HFFc6 (cell line): Measurements from ENCODE around the gene PDE4B. TPM values are rescaled to one million over a fixed set of nuclear protein-coding genes. Genes with fewer than 3 reads are reported as not detected.
"Not testable (repeated sequence)": the region's sequence is repeated elsewhere in the genome, so short reads cannot be mapped to it uniquely, and the experiment has no call there.

Experiments used
- DNase-seq: peaks from one replicate; pipeline ENCODE4 v3.0.0-alpha.2; 2018
- H3K27ac Mint-ChIP-seq: 2 replicates; pipeline ENCODE4 v1.8.0; 2020; ENCODE audit warnings: mild to moderate bottlenecking, mixed read lengths
- H3K27me3 Mint-ChIP-seq: 2 replicates; pipeline ENCODE4 v1.8.0; 2021; ENCODE audit warnings: mild to moderate bottlenecking, moderate library complexity, mixed read lengths; ENCODE audit not compliant: insufficient read depth
- H3K36me3 Mint-ChIP-seq: 2 replicates; pipeline ENCODE4 v1.8.0; 2021; ENCODE audit warnings: low read depth, mixed read lengths
- H3K4me1 Mint-ChIP-seq: 2 replicates; pipeline ENCODE4 v1.8.0; 2020; ENCODE audit warnings: low read depth, mixed read lengths
- H3K4me3 Mint-ChIP-seq: 2 replicates; pipeline ENCODE4 v1.8.0; 2020; ENCODE audit warnings: mild to moderate bottlenecking, moderate library complexity, mixed read lengths
- H3K9me3 Mint-ChIP-seq: 2 replicates; pipeline ENCODE4 v1.8.0; 2020; ENCODE audit warnings: mild to moderate bottlenecking, mixed read lengths
- total RNA-seq, 6 experiments: library from RNA; stranded (reverse); fragmentation: NEBNext Ultra II Directional; extraction: Animal tissue kit (Norgen Biotek cat#: 25700); gene quantifications; 2 replicates in 1 of 6; 3 replicates in 5 of 6; pipeline ENCODE4 v1.2.3, GENCODE V29; 2021
- TF ChIP-seq, protein P1 (sequence below): fragments of 200-600 bp; sonication (generic); IDR thresholded peaks from 2 replicates; pipeline ENCODE4 v1.5.0; 2021; ENCODE audit warnings: antibody characterized with exemption, mild to moderate bottlenecking

The PDE4B gene
- total RNA-seq, 6 experiments from 2014 or later, result 34.9 to 57.6 (median 42.8) TPM

DNA sequence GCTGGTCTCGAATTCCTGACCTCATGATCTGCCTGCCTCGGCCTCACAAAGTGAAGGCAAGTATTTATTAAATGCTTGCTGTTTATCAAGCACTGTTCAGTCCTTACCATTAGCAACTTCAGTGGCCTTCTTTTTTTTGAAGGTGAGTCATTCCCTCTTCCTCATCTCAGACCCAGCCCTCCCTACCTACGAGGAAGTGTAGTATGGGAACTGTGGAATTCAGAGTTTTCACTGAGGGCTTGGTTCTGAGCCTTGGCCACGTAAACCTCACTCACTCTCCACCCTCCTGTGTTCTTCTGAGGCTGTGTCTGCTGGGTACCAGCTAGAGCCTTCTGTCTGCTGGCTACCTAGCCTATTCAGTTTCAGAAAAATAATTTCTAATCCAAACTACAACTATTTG lies 523.0 kb downstream of the PDE4B start:
- no peaks in the 10 kb centered on the region; the same call in 1 of the 2 replicates for H3K27me3 Mint-ChIP-seq
- H3K9me3 Mint-ChIP-seq, result no peaks in the 10 kb centered on the region
- TF ChIP-seq, protein P1, sequence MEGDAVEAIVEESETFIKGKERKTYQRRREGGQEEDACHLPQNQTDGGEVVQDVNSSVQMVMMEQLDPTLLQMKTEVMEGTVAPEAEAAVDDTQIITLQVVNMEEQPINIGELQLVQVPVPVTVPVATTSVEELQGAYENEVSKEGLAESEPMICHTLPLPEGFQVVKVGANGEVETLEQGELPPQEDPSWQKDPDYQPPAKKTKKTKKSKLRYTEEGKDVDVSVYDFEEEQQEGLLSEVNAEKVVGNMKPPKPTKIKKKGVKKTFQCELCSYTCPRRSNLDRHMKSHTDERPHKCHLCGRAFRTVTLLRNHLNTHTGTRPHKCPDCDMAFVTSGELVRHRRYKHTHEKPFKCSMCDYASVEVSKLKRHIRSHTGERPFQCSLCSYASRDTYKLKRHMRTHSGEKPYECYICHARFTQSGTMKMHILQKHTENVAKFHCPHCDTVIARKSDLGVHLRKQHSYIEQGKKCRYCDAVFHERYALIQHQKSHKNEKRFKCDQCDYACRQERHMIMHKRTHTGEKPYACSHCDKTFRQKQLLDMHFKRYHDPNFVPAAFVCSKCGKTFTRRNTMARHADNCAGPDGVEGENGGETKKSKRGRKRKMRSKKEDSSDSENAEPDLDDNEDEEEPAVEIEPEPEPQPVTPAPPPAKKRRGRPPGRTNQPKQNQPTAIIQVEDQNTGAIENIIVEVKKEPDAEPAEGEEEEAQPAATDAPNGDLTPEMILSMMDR, result no peak
- peaks cover 5% of the 10 kb centered on the region; the same call in 1 of the 2 replicates for H3K36me3 Mint-ChIP-seq
- DNase-seq, result no peak
- H3K4me1 Mint-ChIP-seq, result peaks cover 33% of the 10 kb centered on the region
- H3K27ac Mint-ChIP-seq, result peak overlapping the region; percentile 60
- H3K4me3 Mint-ChIP-seq, result no peak overlapping the region

DNA sequence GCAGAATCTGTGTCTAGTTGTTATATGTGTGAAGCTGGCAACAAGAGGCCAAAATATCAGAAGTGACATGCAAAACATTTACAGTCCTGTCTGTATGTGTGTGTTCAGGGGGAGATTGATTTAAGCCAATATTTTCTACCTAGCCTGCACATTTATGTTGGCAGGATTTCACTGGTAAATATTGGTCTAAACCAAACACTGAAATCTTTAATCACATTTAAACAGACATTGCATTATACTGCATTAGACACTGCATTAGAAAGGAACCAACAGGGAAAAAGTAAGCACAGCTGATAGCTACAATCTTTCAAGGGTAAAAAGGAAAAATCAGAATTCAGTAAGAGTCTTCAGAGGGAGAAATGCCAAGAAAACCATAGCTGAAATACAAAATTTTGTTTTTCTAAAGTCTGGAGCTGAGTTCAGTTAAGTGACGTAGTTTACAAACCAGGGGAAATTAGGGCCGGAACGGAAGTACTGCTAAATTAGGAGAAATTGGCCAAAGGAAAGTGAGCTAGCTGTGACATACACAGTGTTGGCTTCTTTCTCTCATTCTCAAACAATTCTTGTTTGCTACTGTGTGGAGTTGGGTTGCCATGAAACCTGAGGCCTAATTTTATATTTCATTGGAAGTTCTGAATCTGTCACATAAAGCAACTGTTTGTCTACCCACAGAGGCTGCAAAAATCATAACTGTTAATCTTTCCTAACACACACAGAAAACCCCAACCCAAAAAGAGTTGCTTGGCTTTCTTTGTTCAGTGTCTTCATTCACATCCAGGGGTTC lies 524.0 kb downstream of the PDE4B start:
- peaks cover 10% of the 10 kb centered on the region; the same call in 1 of the 2 replicates for H3K36me3 Mint-ChIP-seq
- H3K4me1 Mint-ChIP-seq, result peaks cover 23% of the 10 kb centered on the region

DNA sequence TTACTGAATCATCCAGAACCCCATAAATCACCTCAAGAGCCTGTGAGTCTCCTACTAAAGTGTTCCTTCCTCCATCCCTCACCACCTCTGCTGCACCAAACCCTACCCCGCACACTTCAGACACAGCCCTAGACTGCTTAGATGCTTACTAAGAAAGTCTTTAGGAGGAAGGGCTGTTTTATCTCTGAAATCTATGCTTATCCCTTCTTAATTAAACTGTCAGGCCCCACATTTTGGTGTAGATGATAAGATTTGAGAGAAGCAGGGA lies 524.5 kb downstream of the PDE4B start:
- peaks cover 15% of the 10 kb centered on the region for H3K36me3 Mint-ChIP-seq
- TF ChIP-seq, protein P1, result no peak
- H3K9me3 Mint-ChIP-seq, result no peaks in the 10 kb centered on the region; the same call in 1 of the 2 replicates
- no peak overlapping the region for H3K4me3 Mint-ChIP-seq
- no peaks in the 10 kb centered on the region; the same call in 1 of the 2 replicates for H3K27me3 Mint-ChIP-seq
- peaks cover 27% of the 10 kb centered on the region for H3K4me1 Mint-ChIP-seq
- DNase-seq, result no peak
- peak overlapping the region; percentile 25 for H3K27ac Mint-ChIP-seq

More for the DNA sequence above, 524.0 kb downstream of the PDE4B start:
- TF ChIP-seq, protein P1, result no peak
- Mint-ChIP-seq H3K27me3 (no peaks in the 10 kb centered on the region; the same call in 1 of the 2 replicates), H3K27ac (peak overlapping the region; percentile 25), H3K9me3 (no peaks in the 10 kb centered on the region; the same call in 1 of the 2 replicates), H3K4me3 (no peak overlapping the region)
- DNase-seq, result no peak

DNA sequence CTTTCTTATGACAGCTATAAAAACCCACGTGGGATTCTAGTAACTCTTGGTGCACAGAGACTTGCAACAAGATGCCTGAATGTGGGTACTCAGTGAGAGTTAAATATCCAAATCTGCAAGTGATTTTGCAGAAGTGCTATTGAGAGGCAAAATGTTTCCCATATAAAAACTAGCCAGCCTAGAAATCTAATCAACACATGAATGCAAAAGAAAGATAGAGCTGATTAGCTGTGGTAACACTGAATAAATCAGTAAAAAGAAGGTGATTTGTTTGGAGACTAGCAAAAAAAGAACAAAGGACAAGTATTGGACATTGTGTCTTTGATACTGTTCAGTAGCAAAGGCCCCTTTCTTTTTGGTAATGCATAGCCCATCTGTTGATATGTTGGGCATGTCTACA lies 527.5 kb downstream of the PDE4B start:
- Mint-ChIP-seq H3K27ac (no peak overlapping the region), H3K4me1 (peaks cover 54% of the 10 kb centered on the region), H3K4me3 (no peak overlapping the region), H3K9me3 (no peaks in the 10 kb centered on the region; the same call in 1 of the 2 replicates), H3K27me3 (no peaks in the 10 kb centered on the region; the same call in none of the 2 replicates), H3K36me3 (peaks cover 10% of the 10 kb centered on the region)
- no peak for DNase-seq
- TF ChIP-seq, protein P1, result no peak

DNA sequence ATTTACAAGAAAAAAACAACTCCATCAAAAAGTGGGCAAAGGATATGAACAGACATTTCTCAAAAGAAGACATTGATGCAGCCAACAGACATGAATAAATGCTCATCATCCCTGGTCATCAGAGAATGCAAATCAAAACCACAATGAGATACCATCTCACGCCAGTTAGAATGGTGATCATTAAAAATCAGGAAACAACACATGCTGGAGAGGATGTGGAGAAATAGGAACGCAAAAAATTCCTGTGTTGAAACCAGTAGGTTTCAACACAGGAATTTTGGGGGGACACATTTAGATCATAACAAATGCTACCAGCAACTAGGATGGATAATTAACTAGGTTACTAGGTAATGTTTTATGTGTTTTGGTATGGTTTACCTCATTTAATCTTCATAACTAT lies 529.8 kb downstream of the PDE4B start:
- Mint-ChIP-seq H3K4me1 (peaks cover 41% of the 10 kb centered on the region), H3K27ac (peak overlapping the region; percentile 72), H3K36me3 (peaks cover 10% of the 10 kb centered on the region), H3K4me3 (peak overlapping the region; percentile 2; the same call in 1 of the 2 replicates)
- H3K27me3 Mint-ChIP-seq, H3K9me3 Mint-ChIP-seq: not testable (repeated sequence)
- DNase-seq, result peak; percentile 81

DNA sequence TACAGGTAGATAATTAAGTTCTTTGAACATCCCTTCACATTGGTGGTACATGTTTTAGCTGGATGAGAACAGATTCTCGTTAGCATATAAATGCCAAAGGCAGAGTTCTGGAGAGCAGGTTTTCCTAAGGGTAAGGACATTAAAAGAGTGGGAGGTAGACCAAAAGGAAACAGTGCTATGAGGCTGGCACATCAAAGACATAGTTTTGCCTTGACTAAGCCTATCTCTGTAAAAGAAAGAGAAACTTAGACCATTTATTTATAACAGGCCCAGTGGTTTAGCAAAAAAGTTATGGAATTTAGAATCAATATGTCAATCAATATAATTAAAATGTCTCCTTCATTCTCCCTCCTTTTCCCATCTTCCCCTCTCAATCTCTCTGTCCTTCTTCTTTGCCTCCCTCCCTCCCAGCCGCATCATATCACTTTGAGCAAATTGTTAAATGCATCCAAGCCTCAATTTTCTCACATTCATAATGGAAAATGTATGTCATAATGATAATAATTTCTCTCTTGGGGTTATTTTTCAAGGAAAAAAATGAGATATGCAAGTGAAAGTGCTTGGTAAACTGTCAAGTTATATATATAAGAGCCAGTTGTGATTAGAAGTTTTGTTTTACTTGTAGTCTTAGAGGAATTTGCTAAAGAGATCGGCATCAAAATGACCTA lies 531.4 kb downstream of the PDE4B start:
- peaks cover 41% of the 10 kb centered on the region for H3K4me1 Mint-ChIP-seq
- no peaks in the 10 kb centered on the region; the same call in 1 of the 2 replicates for H3K27me3 Mint-ChIP-seq
- peaks cover 10% of the 10 kb centered on the region for H3K36me3 Mint-ChIP-seq
- no peaks in the 10 kb centered on the region; the same call in 1 of the 2 replicates for H3K9me3 Mint-ChIP-seq
- DNase-seq, result no peak
- peak overlapping the region; percentile 22; the same call in 1 of the 2 replicates for H3K4me3 Mint-ChIP-seq
- H3K27ac Mint-ChIP-seq, result peak overlapping the region; percentile 44; the same call in 1 of the 2 replicates
- TF ChIP-seq, protein P1, result no peak
